ENCODE results near the gene ATAD5. TPM values are rescaled to one million over a fixed set of nuclear protein-coding genes. Genes with fewer than 3 reads are reported as not detected.
A peak's percentile ranks its signal among the peaks of the same experiment; 100 is the strongest.

The ATAD5 gene
- total RNA-seq, 1 donor from 2014 or later, result 0.36 TPM

DNA sequence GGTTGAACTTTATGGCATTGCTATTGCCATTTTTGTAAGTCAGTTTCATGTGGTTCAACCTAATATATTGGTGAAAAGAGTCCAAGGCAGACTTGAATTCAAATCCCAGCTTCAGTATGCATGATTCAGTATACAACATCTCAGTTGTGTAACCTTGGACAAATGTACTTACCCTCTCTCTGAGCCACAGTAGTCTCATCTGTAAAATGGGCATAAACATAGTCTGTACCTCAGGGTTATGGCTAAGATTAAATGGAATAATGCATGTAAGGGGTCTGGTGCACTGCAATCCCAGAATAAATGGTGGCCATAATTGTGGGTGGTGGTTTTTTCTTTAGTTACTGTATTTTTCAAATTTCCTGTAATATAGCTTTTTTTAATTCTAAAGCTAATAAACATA is 85.3 kb downstream of the ATAD5 start:
- TF ChIP-seq, protein P1, sequence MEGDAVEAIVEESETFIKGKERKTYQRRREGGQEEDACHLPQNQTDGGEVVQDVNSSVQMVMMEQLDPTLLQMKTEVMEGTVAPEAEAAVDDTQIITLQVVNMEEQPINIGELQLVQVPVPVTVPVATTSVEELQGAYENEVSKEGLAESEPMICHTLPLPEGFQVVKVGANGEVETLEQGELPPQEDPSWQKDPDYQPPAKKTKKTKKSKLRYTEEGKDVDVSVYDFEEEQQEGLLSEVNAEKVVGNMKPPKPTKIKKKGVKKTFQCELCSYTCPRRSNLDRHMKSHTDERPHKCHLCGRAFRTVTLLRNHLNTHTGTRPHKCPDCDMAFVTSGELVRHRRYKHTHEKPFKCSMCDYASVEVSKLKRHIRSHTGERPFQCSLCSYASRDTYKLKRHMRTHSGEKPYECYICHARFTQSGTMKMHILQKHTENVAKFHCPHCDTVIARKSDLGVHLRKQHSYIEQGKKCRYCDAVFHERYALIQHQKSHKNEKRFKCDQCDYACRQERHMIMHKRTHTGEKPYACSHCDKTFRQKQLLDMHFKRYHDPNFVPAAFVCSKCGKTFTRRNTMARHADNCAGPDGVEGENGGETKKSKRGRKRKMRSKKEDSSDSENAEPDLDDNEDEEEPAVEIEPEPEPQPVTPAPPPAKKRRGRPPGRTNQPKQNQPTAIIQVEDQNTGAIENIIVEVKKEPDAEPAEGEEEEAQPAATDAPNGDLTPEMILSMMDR (IDR thresholded peaks at IDR 0.05; ENCODE audit: borderline replicate concordance), result no peak
- H3K36me3 ChIP-seq, result no peaks in the 10 kb centered on the region
- no peak overlapping the region for H3K27ac ChIP-seq (replicated peaks)
- intact Hi-C loops (cut with micrococcal nuclease), result no loop called here
- peaks cover 15% of the 10 kb centered on the region for H3K4me1 ChIP-seq
- no peak overlapping the region for H3K4me3 ChIP-seq
- no peaks in the 10 kb centered on the region for H3K9me3 ChIP-seq (replicated peaks)
- H3K27me3 ChIP-seq (ENCODE audit: low read depth), result peaks cover 12% of the 10 kb centered on the region
- DNase-seq, result no peak

DNA sequence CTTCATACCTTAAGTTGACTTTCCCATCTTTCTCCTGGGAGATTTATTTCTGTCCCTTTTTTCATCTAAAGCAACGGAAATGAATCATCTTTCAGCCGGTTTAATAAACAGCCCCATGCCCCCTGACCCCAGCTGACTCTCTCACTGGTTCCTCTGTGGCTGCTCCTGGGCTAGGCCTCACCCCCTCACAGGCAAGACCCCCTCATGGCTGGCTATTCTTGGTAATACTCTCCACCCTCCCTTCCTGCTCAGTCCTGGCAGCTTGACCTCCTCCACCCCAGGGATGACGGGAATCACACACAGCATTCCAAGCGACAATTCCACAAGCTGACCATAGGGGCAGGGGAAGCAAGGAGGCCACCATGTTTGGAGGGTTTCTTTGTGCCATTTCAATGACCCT is 88.5 kb downstream of the ATAD5 start:
- Histone ChIP-seq H3K4me1 (peaks cover 24% of the 10 kb centered on the region), H3K27me3 (ENCODE audit: low read depth) (peaks cover 44% of the 10 kb centered on the region), H3K4me3 (no peak overlapping the region), H3K9me3 (replicated peaks) (no peaks in the 10 kb centered on the region), H3K36me3 (no peaks in the 10 kb centered on the region), H3K27ac (replicated peaks) (peak overlapping the region; percentile 78)
- TF ChIP-seq, protein P1 (IDR thresholded peaks at IDR 0.05; ENCODE audit: borderline replicate concordance), result no peak
- intact Hi-C loops (cut with micrococcal nuclease), result no loop called here
- peak; percentile 26 for DNase-seq

DNA sequence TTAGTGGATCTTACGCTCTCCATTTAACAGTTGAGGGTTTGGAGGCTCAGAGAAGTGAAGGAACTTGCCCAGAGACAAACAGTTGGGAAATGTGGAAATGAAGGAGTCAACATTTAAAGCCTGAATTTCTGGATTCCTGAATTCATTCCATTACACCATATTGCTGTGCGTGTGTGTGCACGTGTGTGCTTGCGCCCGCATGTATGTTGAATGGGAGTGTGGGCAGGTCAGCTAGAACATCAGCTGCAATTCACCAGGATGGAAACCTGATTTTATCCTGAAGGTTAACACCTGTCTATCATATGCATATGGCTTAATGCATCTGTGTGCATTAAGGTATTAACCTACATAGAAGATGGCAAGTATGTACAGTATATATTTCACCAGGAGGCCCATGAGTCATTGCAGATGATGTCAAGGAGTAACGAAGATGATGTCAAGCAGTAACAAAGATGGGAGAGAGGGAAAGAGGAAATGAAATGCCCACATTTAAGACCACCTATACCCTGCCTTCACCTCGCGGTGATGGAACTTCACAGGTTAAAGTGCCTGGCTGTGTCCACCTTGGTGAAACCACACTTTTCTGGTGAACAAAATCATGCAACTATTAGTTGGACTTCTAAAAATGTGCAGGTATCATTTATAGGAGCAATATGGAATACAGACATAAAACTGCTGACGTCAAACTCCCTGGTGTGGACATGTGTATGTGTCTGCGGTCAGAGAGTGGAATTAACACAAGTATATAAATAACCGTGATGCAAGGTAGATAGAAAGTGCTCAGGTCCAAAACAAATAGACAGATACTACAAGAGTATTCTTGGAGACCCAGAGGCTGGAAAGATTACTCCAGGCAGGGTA is 89.1 kb downstream of the ATAD5 start:
- H3K27ac ChIP-seq (replicated peaks), result peak overlapping the region; percentile 78
- no peaks in the 10 kb centered on the region for H3K9me3 ChIP-seq (replicated peaks)
- peak overlapping the region; percentile 74 for H3K4me3 ChIP-seq
- DNase-seq, result no peak
- peaks cover under 1% of the 10 kb centered on the region for H3K36me3 ChIP-seq
- peaks cover 24% of the 10 kb centered on the region for H3K4me1 ChIP-seq
- TF ChIP-seq, protein P1 (IDR thresholded peaks at IDR 0.05; ENCODE audit: borderline replicate concordance), result no peak
- intact Hi-C loops (cut with micrococcal nuclease), result no loop called here
- peaks cover 51% of the 10 kb centered on the region for H3K27me3 ChIP-seq (ENCODE audit: low read depth)

DNA sequence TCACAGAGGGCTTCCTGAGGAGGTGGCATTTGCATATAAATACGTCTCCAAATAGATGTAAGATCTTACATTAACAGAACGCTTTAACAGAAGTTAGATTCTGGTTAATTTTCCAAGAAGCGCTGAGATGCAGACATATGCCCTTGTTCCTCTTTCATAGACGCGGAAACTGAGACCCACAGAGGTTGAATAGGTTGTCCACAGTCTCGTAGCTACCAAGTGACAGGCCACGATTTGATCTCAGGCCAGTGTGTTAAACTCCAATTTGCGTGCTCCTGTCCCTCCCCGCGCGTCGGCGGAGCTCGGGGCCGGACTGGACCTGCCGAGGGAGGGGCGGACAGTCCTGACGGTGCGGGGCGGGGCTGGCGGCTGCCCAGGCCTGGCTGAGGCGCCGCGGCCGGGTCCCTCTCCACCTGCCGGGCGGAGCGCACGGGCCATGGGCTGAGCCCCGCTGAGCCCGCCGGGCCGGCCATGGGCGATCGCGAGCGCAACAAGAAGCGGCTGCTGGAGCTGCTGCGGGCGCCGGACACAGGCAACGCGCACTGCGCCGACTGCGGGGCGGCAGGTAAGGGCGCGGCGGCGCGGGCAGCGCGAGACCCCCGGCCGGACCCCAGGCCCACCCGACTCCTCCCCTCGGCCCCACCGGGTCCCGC is 89.9 kb downstream of the ATAD5 start, which contains the start of gene ADAP2:
ADAP2 (plus strand) TSS at position 402 of the 653 bp plus-strand sequence; CDS start at position 472, 70 bp downstream.
- H3K4me1 ChIP-seq, result peaks cover 24% of the 10 kb centered on the region
- H3K9me3 ChIP-seq (replicated peaks), result no peaks in the 10 kb centered on the region
- H3K27me3 ChIP-seq (ENCODE audit: low read depth), result peaks cover 58% of the 10 kb centered on the region
- peak within 1 kb of the TSS; percentile 74 for H3K4me3 ChIP-seq
- intact Hi-C loops (cut with micrococcal nuclease), result no loop called here
- TF ChIP-seq, protein P1 (IDR thresholded peaks at IDR 0.05; ENCODE audit: borderline replicate concordance), result no peak
- peak within 1 kb of the TSS; percentile 78 for H3K27ac ChIP-seq (replicated peaks)
- H3K36me3 ChIP-seq, result peaks cover 3% of the 10 kb centered on the region
- peak; percentile 68 for DNase-seq

DNA sequence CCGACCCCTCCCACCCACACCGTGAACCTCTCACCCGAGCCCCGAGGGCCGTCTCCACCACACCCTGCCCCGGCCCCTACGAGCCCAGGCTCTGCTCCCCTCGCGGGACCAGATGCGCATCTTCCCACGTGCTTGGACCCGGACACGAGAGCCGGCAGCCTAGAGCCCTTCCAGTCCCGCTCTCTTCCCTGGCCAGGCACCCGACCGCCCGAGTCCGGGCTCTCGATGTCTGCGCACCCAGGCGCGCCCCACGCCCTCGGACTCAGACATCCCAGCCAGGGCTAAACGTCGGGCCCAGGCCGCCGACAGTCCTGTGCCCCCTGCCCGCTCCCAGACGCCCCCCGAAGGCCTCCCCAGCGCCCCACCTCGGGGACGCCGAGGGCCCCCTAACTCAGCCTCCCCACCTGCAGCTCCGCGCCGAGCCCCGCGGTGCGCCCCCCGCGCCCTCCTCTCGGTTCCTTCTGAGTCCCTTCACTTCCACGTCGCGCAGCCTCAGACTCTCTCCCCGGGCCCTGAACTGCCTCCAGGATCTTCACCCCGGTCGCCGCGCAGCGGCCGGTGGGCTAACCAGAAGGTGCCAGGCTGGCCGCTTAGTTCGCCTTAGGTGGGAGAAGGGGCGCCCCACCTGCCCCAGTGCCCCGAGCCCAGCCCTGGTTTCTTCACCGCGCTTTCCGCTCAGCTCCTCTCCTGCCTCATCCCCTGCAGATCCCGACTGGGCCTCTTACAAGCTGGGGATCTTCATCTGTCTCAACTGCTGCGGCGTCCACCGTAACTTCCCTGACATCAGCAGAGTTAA is 90.7 kb downstream of the ATAD5 start:
- Histone ChIP-seq H3K4me3 (peak overlapping the region; percentile 74), H3K4me1 (peaks cover 24% of the 10 kb centered on the region), H3K36me3 (peaks cover 3% of the 10 kb centered on the region), H3K27me3 (ENCODE audit: low read depth) (peaks cover 62% of the 10 kb centered on the region), H3K9me3 (replicated peaks) (no peaks in the 10 kb centered on the region), H3K27ac (replicated peaks) (peak overlapping the region; percentile 78)
- DNase-seq, result peak; percentile 17
- intact Hi-C loops (cut with micrococcal nuclease), result no loop called here
- TF ChIP-seq, protein P1 (IDR thresholded peaks at IDR 0.05; ENCODE audit: borderline replicate concordance), result no peak

Data from left ventricle myocardium inferior (tissue), 1 donor.